HL-60 (cell line): Measurements from ENCODE around the gene CFAP54.

Experiments used
- DNase-seq, 2 experiments: peaks; one replicate each; pipeline ENCODE4 v3.0.0-alpha.2; 2010 to 2020; ENCODE audit warnings: low read depth in 1 of 2, low spot score in 1 of 2
- H3K27ac ChIP-seq: fragments of 250-450 bp; sonication (Bioruptor Pico); replicated peaks from 2 replicates; pipeline ENCODE4 v1.5.1; 2020; ENCODE audit warnings: mild to moderate bottlenecking, moderate library complexity
- H3K27me3 ChIP-seq: fragments of 250-450 bp; sonication (Bioruptor Pico); 2 replicates; pipeline ENCODE4 v1.5.1; 2021; ENCODE audit warnings: mild to moderate bottlenecking, moderate library complexity; ENCODE audit not compliant: insufficient read depth, poor library complexity, severe bottlenecking
- H3K4me3 ChIP-seq: replicated peaks from 2 replicates; pipeline ENCODE4 v1.5.1; 2011; ENCODE audit warnings: mild to moderate bottlenecking, control low read depth, low read length; ENCODE audit not compliant: insufficient read depth
- CTCF ChIP-seq: IDR thresholded peaks from one replicate; pipeline ENCODE4 v1.5.1; 2011; ENCODE audit warnings: low read length, control low read depth, inconsistent platforms; ENCODE audit not compliant: insufficient read depth
- GABPA ChIP-seq: IDR thresholded peaks from 2 replicates; pipeline ENCODE4 v1.6.1; 2012; ENCODE audit warnings: low read depth
- POLR2AphosphoS5 ChIP-seq: IDR thresholded peaks from 2 replicates; pipeline ENCODE4 v1.6.1; 2012; ENCODE audit warnings: low read depth
- REST ChIP-seq: IDR thresholded peaks from 2 replicates; pipeline ENCODE4 v1.6.1; 2012; ENCODE audit warnings: low read depth; ENCODE audit not compliant: insufficient replicate concordance
- SPI1 ChIP-seq: IDR thresholded peaks from 2 replicates; pipeline ENCODE4 v1.6.1; 2012; ENCODE audit warnings: low read depth, mild to moderate bottlenecking, borderline replicate concordance

CFAP54 gene

GRCh38 chr12:96850676-96851075 is 361.3 kb downstream of the CFAP54 start:
- DNase-seq: no peak
- H3K27ac ChIP-seq: no peak overlapping the region
- H3K4me3 ChIP-seq: no peak overlapping the region
- H3K27me3 ChIP-seq: no peaks in the 10 kb centered on the region
- no peak for TF ChIP-seq REST

GRCh38 chr12:96858162-96858561 is 368.8 kb downstream of the CFAP54 start:
- DNase-seq: no peak
- no peaks in the 10 kb centered on the region for H3K27me3 ChIP-seq
- TF ChIP-seq REST (no peak), GABPA (no peak), CTCF (no peak), SPI1 (no peak), POLR2AphosphoS5 (no peak)
- H3K4me3 ChIP-seq: no peak overlapping the region
- no peak overlapping the region for H3K27ac ChIP-seq

GRCh38 chr12:96861656-96862055 is 372.3 kb downstream of the CFAP54 start:
- no peak for TF ChIP-seq GABPA
- TF ChIP-seq POLR2AphosphoS5: no peak
- no peak for TF ChIP-seq CTCF
- TF ChIP-seq SPI1: no peak
- TF ChIP-seq REST: no peak
- H3K27ac ChIP-seq: no peak overlapping the region

GRCh38 chr12:96862326-96862725 is 372.9 kb downstream of the CFAP54 start:
- Histone ChIP-seq H3K4me3 (no peak overlapping the region), H3K27ac (no peak overlapping the region), H3K27me3 (no peaks in the 10 kb centered on the region)
- TF ChIP-seq POLR2AphosphoS5 (no peak), GABPA (no peak), CTCF (no peak), SPI1 (no peak), REST (no peak)
- DNase-seq: no peak

More at GRCh38 chr12:96861656-96862055, 372.3 kb downstream of the CFAP54 start:
- no peaks in the 10 kb centered on the region for H3K27me3 ChIP-seq
- DNase-seq: no peak
- H3K4me3 ChIP-seq: no peak overlapping the region
